ENCODE measurements around the gene SDHAF1. TPM values are rescaled to one million over a fixed set of nuclear protein-coding genes. Genes with fewer than 3 reads are reported as not detected.
A peak's percentile ranks its signal among the peaks of the same experiment; 100 is the strongest.

SDHAF1 gene
- total RNA-seq, 1 donor: 21.0 TPM

GRCh38 chr19:35959968-35960320 is 35.0 kb upstream of the SDHAF1 start:
- no peak for TF ChIP-seq CTCF (IDR thresholded peaks at IDR 0.05; ENCODE audit: extremely low read depth, low read depth, low read length)
- Histone ChIP-seq H3K4me2 (ENCODE audit: insufficient read depth, low read length) (no peak overlapping the region), H4K20me1 (ENCODE audit: insufficient read depth, low read length) (no peaks in the 10 kb centered on the region), H2AFZ (ENCODE audit: low read length) (no peak overlapping the region), H3K9me3 (ENCODE audit: low read depth, low read length) (no peaks in the 10 kb centered on the region), H3K27ac (ENCODE audit: low read depth, low read length) (no peak overlapping the region), H3K4me1 (ENCODE audit: insufficient read depth, low read length) (no peaks in the 10 kb centered on the region), H3K79me2 (ENCODE audit: insufficient read depth, low read length) (no peaks in the 10 kb centered on the region), H3K36me3 (ENCODE audit: insufficient read depth, low read length) (no peaks in the 10 kb centered on the region), H3K27me3 (ENCODE audit: insufficient read depth, low read length) (peaks cover 28% of the 10 kb centered on the region), H3K4me3 (ENCODE audit: insufficient read depth, low read length) (no peak overlapping the region)
- peak; percentile 1 for DNase-seq (ENCODE audit: insufficient read length, low spot score, missing footprints)

- Histone ChIP-seq H3K4me2 (ENCODE audit: insufficient read depth, low read length) (no peak overlapping the region), H3K4me3 (ENCODE audit: insufficient read depth, low read length) (no peak overlapping the region), H4K20me1 (ENCODE audit: insufficient read depth, low read length) (no peaks in the 10 kb centered on the region), H3K9me3 (ENCODE audit: low read depth, low read length) (no peaks in the 10 kb centered on the region), H3K79me2 (ENCODE audit: insufficient read depth, low read length) (no peaks in the 10 kb centered on the region), H3K27me3 (ENCODE audit: insufficient read depth, low read length) (peaks cover 28% of the 10 kb centered on the region), H3K36me3 (ENCODE audit: insufficient read depth, low read length) (no peaks in the 10 kb centered on the region), H3K27ac (ENCODE audit: low read depth, low read length) (no peak overlapping the region), H3K4me1 (ENCODE audit: insufficient read depth, low read length) (no peaks in the 10 kb centered on the region), H2AFZ (ENCODE audit: low read length) (no peak overlapping the region)
- peak; percentile 6 for DNase-seq (ENCODE audit: insufficient read length, low spot score, missing footprints)
- TF ChIP-seq CTCF (IDR thresholded peaks at IDR 0.05; ENCODE audit: extremely low read depth, low read depth, low read length): no peak
Measured at GRCh38 chr19:35960432-35960972, 34.5 kb upstream of the SDHAF1 start.

GRCh38 chr19:35963514-35963913 is 31.5 kb upstream of the SDHAF1 start:
- Histone ChIP-seq H3K27ac (ENCODE audit: low read depth, low read length) (no peak overlapping the region), H3K4me3 (ENCODE audit: insufficient read depth, low read length) (no peak overlapping the region), H3K27me3 (ENCODE audit: insufficient read depth, low read length) (peaks cover 21% of the 10 kb centered on the region), H3K4me1 (ENCODE audit: insufficient read depth, low read length) (no peaks in the 10 kb centered on the region), H3K36me3 (ENCODE audit: insufficient read depth, low read length) (no peaks in the 10 kb centered on the region), H3K79me2 (ENCODE audit: insufficient read depth, low read length) (no peaks in the 10 kb centered on the region), H2AFZ (ENCODE audit: low read length) (no peak overlapping the region), H3K4me2 (ENCODE audit: insufficient read depth, low read length) (no peak overlapping the region), H3K9me3 (ENCODE audit: low read depth, low read length) (no peaks in the 10 kb centered on the region), H4K20me1 (ENCODE audit: insufficient read depth, low read length) (no peaks in the 10 kb centered on the region)
- no peak for TF ChIP-seq CTCF (IDR thresholded peaks at IDR 0.05; ENCODE audit: extremely low read depth, low read depth, low read length)
- DNase-seq (ENCODE audit: insufficient read length, low spot score, missing footprints): peak; percentile 95

GRCh38 chr19:35966771-35967170 is 28.2 kb upstream of the SDHAF1 start:
- H3K4me1 ChIP-seq (ENCODE audit: insufficient read depth, low read length): no peaks in the 10 kb centered on the region
- H2AFZ ChIP-seq (ENCODE audit: low read length): no peak overlapping the region
- H3K27ac ChIP-seq (ENCODE audit: low read depth, low read length): no peak overlapping the region
- DNase-seq (ENCODE audit: insufficient read length, low spot score, missing footprints): no peak
- H3K79me2 ChIP-seq (ENCODE audit: insufficient read depth, low read length): no peaks in the 10 kb centered on the region
- no peaks in the 10 kb centered on the region for H3K9me3 ChIP-seq (ENCODE audit: low read depth, low read length)
- no peak overlapping the region for H3K4me2 ChIP-seq (ENCODE audit: insufficient read depth, low read length)
- no peak overlapping the region for H3K4me3 ChIP-seq (ENCODE audit: insufficient read depth, low read length)
- H4K20me1 ChIP-seq (ENCODE audit: insufficient read depth, low read length): no peaks in the 10 kb centered on the region
- no peaks in the 10 kb centered on the region for H3K36me3 ChIP-seq (ENCODE audit: insufficient read depth, low read length)
- H3K27me3 ChIP-seq (ENCODE audit: insufficient read depth, low read length): peaks cover 4% of the 10 kb centered on the region
- TF ChIP-seq CTCF (IDR thresholded peaks at IDR 0.05; ENCODE audit: extremely low read depth, low read depth, low read length): no peak
